Gastrocnemius medialis (tissue), 4 donors: ENCODE data around the gene ART4. TPM values are rescaled to one million over a fixed set of nuclear protein-coding genes. Genes with fewer than 3 reads are reported as not detected.

ENCODE experiments used
- ATAC-seq, 2 donors: fragments of 150-250 bp; one replicate each; pipeline ENCODE4 v1.9.1; 2016
- DNase-seq, 2 donors: peaks; one replicate each; pipeline ENCODE4 v3.0.0-alpha.2; 2019
- H3K27ac ChIP-seq, 4 donors: fragments of 200-600 bp; sonication (generic); 1 replicate in 1 of 4; 2 replicates in 3 of 4; pipeline ENCODE4 v1.5.1; 2016 to 2018; ENCODE audit warnings: mild to moderate bottlenecking in 2 of 4, moderate library complexity in 1 of 4
- H3K27me3 ChIP-seq, 3 donors: fragments of 200-600 bp; sonication (generic) in 2 of 3; 1 replicate in 1 of 3; 2 replicates in 2 of 3; pipeline versions ENCODE4 v1.5.1 to v1.6.0; 2016 to 2019; ENCODE audit warnings: mild to moderate bottlenecking in 1 of 3, moderate library complexity in 1 of 3
- H3K36me3 ChIP-seq, 2 donors: fragments of 200-600 bp; sonication (generic) in 1 of 2; one replicate each; pipeline ENCODE4 v1.5.1; 2017 to 2018
- H3K4me1 ChIP-seq, 2 donors: fragments of 200-600 bp; sonication (generic) in 1 of 2; one replicate each; pipeline ENCODE4 v1.5.1; 2016 to 2017; ENCODE audit warnings: mild to moderate bottlenecking in 2 of 2
- H3K4me3 ChIP-seq, 4 donors: fragments of 200-600 bp; sonication (generic) in 3 of 4; 1 replicate in 1 of 4; 2 replicates in 3 of 4; pipeline ENCODE4 v1.5.1; 2016 to 2019; ENCODE audit warnings: mild to moderate bottlenecking in 2 of 4
- H3K9me3 ChIP-seq, 3 donors: fragments of 200-600 bp; sonication (generic) in 2 of 3; 1 replicate in 1 of 3; 2 replicates in 2 of 3; pipeline ENCODE4 v1.5.1; 2016 to 2019
- CTCF ChIP-seq, 5 experiments: fragments of 450-650 bp in 3 of 5; fragments of 200-600 bp in 2 of 5; sonication (generic) in 2 of 5; IDR thresholded peaks in 4 of 5; conservative IDR thresholded peaks in 1 of 5; 1 replicate in 4 of 5; 2 replicates in 1 of 5; pipeline ENCODE4 v1.5.1; 2016 to 2019; ENCODE audit warnings: antibody characterized with exemption in 5 of 5, mild to moderate bottlenecking in 3 of 5, moderate library complexity in 3 of 5
- POLR2A ChIP-seq, 2 donors: fragments of 450-650 bp; IDR thresholded peaks; one replicate each; pipeline ENCODE4 v1.6.1; 2017; ENCODE audit warnings: antibody characterized with exemption in 2 of 2, mild to moderate bottlenecking in 2 of 2, moderate library complexity in 2 of 2
- in situ Hi-C, 4 donors: fragments of 200-750 bp; cut with MboI; loops; one replicate each; pipeline versions ENCODE4 v1.15.0 to v1.8.0; 2017; ENCODE audit warnings: low sequenced_read_pairs in 4 of 4
- intact Hi-C: fragments of 100-400 bp; cut with DNase I; formaldehyde crosslinking; loops from one replicate; pipeline ENCODE4 v1.15.1; 2023; ENCODE audit warnings: low total_unique reads
- total RNA-seq, 4 donors: library from RNA; depleted of rRNA; stranded (reverse); fragments of >200 nt; gene quantifications; one replicate each; pipeline versions ENCODE4 v1.1.0 to v1.2.3, GENCODE V29; 2016

The ART4 gene
- 1 to 10 TPM in 2 of 4 donors, under 1 TPM in 2; 0.44 to 1.6 (median 1.3) TPM for total RNA-seq

DNA sequence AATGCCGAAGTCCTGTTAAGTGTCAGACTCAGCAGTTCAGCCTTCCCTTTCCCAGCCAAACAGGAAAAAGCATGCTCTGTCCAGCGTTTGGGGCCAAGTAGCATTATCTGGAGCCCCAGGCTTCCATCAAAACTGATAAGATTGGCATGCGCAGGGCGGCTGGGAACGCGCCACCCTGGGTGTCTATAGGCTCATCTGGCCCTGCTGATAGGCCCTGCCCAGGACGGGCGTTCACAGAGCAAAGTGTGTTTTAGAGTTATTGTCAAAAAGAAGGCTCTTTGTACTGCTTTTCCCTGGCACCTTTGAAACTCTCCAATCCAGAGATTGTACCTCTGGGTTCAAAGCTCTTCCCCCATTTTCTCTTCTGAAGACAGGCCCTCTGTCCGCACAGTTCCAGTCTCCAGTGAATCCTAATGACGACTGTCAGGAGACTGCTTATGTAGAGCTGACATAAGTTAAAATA lies at the start of gene ART4:
ART4 (minus strand) TSS at position 102 of the 463 bp plus-strand sequence. CDS start 413 bp downstream, outside the sequence.
- H3K4me3 ChIP-seq, result peak within 1 kb of the TSS in 1 of 4 donors; percentile 8

DNA sequence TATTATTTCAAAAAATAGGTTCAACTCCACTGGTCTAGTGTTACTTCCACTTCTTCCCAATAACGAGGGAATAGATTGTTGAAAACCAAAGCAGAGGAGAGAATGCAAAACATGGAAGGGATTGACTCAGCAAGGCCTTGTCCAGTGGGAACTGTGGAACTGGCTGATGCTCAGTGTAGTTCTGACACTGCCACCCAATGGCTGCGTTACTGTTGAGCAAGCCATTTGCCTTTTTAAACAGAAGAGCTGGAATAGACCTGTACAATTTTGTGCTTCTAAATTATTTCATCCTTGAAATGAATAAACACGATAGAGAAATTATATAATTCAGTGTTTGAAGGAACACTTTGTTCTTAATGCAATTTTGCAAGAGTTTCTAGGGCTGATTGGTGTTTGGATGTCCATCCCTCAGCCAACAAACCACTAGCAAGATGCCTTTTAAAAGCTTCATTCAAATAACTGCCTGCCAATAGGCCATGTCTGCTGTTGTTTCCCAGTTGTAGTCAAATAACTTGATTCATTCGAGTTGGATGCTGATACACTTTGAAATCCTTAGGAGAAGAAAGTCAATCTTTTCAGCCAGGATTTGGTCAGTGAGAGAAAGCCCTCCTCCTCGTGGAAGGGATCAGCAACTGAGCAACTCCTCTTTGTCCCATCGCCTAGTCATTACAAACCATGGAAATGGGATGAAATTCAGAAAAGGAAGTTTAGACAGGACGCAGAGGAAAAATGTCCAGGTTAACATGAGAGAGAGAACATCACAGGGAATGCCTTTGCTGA lies 49.6 kb upstream of the ART4 start:
- H3K4me3 ChIP-seq, result no peak overlapping the region
- no peaks in the 10 kb centered on the region for H3K36me3 ChIP-seq
- TF ChIP-seq CTCF (IDR thresholded peaks at IDR 0.05 in 4 of 5, conservative IDR thresholded peaks at IDR 0.05 in 1 of 5) (no peak), POLR2A (IDR thresholded peaks at IDR 0.05) (peak in 1 of 2 donors; percentile 32)
- H3K9me3 ChIP-seq, result no peaks in the 10 kb centered on the region
- peak; percentile 35 to 65 for DNase-seq
- peaks cover 3 to 17% of the 10 kb centered on the region in 2 donors for H3K4me1 ChIP-seq
- intact Hi-C loops, result loop anchor here (2.0 to 5.0 kb wide), 2 partner anchors 48 to 121 kb away; a partner anchor contains a TSS
- H3K27me3 ChIP-seq, result no peaks in the 10 kb centered on the region
- H3K27ac ChIP-seq, result peak overlapping the region; percentile 65 to 71 (median 67)
- in situ Hi-C loops, result no loop called here
- ATAC-seq, result peak; percentile 82 to 83

More for the DNA sequence above, at the start of gene ART4:
- TF ChIP-seq POLR2A (IDR thresholded peaks at IDR 0.05) (no peak), CTCF (IDR thresholded peaks at IDR 0.05 in 4 of 5, conservative IDR thresholded peaks at IDR 0.05 in 1 of 5) (no peak)
- Histone ChIP-seq H3K27me3 (no peaks in the 10 kb centered on the region), H3K36me3 (no peaks in the 10 kb centered on the region), H3K9me3 (no peaks in the 10 kb centered on the region), H3K27ac (peak within 1 kb of the TSS; percentile 29 to 67 (median 62)), H3K4me1 (peaks cover 29 to 43% of the 10 kb centered on the region in 2 donors)
- ATAC-seq, result no peak
- intact Hi-C loops, result no loop called here
- in situ Hi-C loops, result loop anchor here (5.0 to 25.0 kb wide), 6 partner anchors 151 to 421 kb away; partner anchors contain the start of gene RERG (in 1 of the 4)
- DNase-seq, result no peak

GRCh38 chr12:14890701-14891100 lies 47.4 kb upstream of the ART4 start:
- Histone ChIP-seq H3K27me3 (no peaks in the 10 kb centered on the region), H3K9me3 (no peaks in the 10 kb centered on the region), H3K36me3 (no peaks in the 10 kb centered on the region), H3K27ac (peak overlapping the region in 1 of 4 donors; percentile 23), H3K4me3 (no peak overlapping the region), H3K4me1 (peaks cover 7 to 9% of the 10 kb centered on the region in 2 donors)
- in situ Hi-C loops, result no loop called here
- intact Hi-C loops, result loop anchor here (5.0 kb wide), 1 partner anchor 118 kb away; a partner anchor contains a TSS
- no peak for DNase-seq
- ATAC-seq, result no peak
- TF ChIP-seq POLR2A (IDR thresholded peaks at IDR 0.05) (no peak), CTCF (IDR thresholded peaks at IDR 0.05 in 4 of 5, conservative IDR thresholded peaks at IDR 0.05 in 1 of 5) (no peak)

DNA sequence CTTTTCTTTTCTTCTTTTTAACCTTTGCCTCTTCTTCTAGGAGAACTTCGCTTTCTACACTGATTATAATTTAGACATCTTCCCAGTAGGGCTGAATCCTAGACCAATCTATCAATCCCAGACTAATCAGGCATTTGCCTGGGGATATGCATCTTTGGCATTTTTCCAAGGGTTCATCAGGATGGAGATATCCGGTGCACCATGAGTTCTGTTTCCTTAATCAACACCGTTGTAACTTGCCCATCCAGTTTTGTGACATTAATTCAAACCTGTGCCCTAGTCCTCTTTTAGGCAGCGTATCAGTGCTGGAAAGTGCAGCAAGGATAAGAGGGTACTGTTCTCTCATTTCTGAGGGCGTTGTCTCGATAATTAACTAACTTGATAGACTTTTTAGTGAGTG lies 42.9 kb upstream of the ART4 start:
- intact Hi-C loops (no loop called here), in situ Hi-C loops (no loop called here)
- Histone ChIP-seq H3K9me3 (no peaks in the 10 kb centered on the region), H3K4me3 (peak overlapping the region in 1 of 4 donors; percentile 42), H3K27ac (peak overlapping the region; percentile 61 to 78 (median 66)), H3K36me3 (no peaks in the 10 kb centered on the region), H3K27me3 (no peaks in the 10 kb centered on the region), H3K4me1 (peaks cover 13 to 14% of the 10 kb centered on the region in 2 donors)
- TF ChIP-seq CTCF (IDR thresholded peaks at IDR 0.05 in 4 of 5, conservative IDR thresholded peaks at IDR 0.05 in 1 of 5), result no peak
- no peak for TF ChIP-seq POLR2A (IDR thresholded peaks at IDR 0.05)
- DNase-seq (no peak), ATAC-seq (no peak)
